ENCODE results near the gene CFAP20DC. TPM values are rescaled to one million over a fixed set of nuclear protein-coding genes. Genes with fewer than 3 reads are reported as not detected.

Gene CFAP20DC
- total and polyA plus RNA-seq, 2 of the 4 experiments (the other 2 are of a cell fraction) = 1.2 to 1.6 TPM

DNA sequence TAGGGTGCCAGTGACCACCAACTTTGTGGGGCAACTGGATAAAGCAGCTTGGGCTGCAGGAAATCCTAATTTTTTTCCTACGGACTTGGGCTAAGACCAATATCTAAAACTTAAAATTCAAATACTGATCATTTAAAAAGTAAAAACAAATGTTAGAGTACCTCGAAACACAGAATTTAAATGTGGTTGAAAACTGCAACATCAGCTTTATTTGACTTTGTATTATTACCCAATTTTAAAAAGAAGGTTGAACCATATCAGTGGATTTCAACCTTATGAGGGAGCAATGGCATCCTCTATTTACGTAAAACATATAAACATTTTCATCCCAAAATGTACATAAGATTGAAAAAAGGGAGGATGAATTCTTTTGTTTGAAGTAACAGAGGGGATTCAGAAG, 26.2 kb downstream of the CFAP20DC start:
- Histone ChIP-seq H3K18ac (ENCODE audit: low read depth, low read length) (no peak overlapping the region), H3K14ac (replicated peaks; ENCODE audit: low read depth, low read length) (no peak overlapping the region), H3K56ac (ENCODE audit: extremely low read depth, insufficient read depth, low read length) (no peak overlapping the region), H3K4me1 (ENCODE audit: control insufficient read depth, insufficient read depth, low read length) (no peaks in the 10 kb centered on the region), H2BK15ac (ENCODE audit: low read depth, low read length) (no peak overlapping the region), H3K4me3 (ENCODE audit: insufficient read depth, low read depth, low read length) (no peak overlapping the region), H3K23ac (ENCODE audit: low read depth, low read length) (no peak overlapping the region), H3K79me1 (ENCODE audit: low read depth in 1 of 2, low read length in 2 of 2) (no peaks in the 10 kb centered on the region), H3K9me1 (ENCODE audit: insufficient read depth, low read length) (no peaks in the 10 kb centered on the region), H2BK5ac (ENCODE audit: low read depth, low read length, poor library complexity, severe bottlenecking) (no peak overlapping the region), H3K27ac (ENCODE audit: insufficient read depth, low read length) (no peak overlapping the region), H2AFZ (replicated peaks; ENCODE audit: low read length, poor library complexity) (no peak overlapping the region), H4K8ac (ENCODE audit: low read depth in 2 of 2, low read length in 2 of 2) (no peak overlapping the region), H3K9ac (ENCODE audit: low read depth, low read length) (no peak overlapping the region), H3K4ac (ENCODE audit: low read depth, low read length) (no peak overlapping the region), H3K9me3 (ENCODE audit: control insufficient read depth, insufficient read depth, low read length) (no peaks in the 10 kb centered on the region), H2BK120ac (ENCODE audit: low read depth, low read length) (no peak overlapping the region), H2BK20ac (ENCODE audit: low read depth, low read length) (no peak overlapping the region), H3K27me3 (ENCODE audit: control insufficient read depth, insufficient read depth, low read length) (no peaks in the 10 kb centered on the region), H4K91ac (ENCODE audit: insufficient read depth, low read depth, low read length) (no peak overlapping the region), H3K4me2 (ENCODE audit: low read depth, low read length) (no peak overlapping the region), H2AK5ac (ENCODE audit: low read depth, low read length) (no peak overlapping the region), H4K5ac (ENCODE audit: low read depth, low read length) (no peak overlapping the region), H2AK9ac (replicated peaks; ENCODE audit: low read depth, low read length, poor library complexity) (no peak overlapping the region), H3K36me3 (ENCODE audit: control insufficient read depth, insufficient read depth, low read length) (no peaks in the 10 kb centered on the region), H4K20me1 (ENCODE audit: insufficient read depth, low read length) (no peaks in the 10 kb centered on the region)
- in situ Hi-C loops (cut with MboI; ENCODE audit: low sequenced_read_pairs) = no loop called here
- ChIA-PET CTCF (no interaction called here), POLR2A (ENCODE audit: unreplicated experiment) (no interaction called here)
- ATAC-seq (ENCODE audit: low read depth) (no peak), DNase-seq (no peak)
- intact Hi-C loops (cut with micrococcal nuclease) = no loop called here
- WGBS, 2 experiments (ENCODE audit: extremely low coverage in 2 of 2, insufficient read length in 1 of 2) = no CpG with 5 or more reads among the region's 3 CpGs
- dilution Hi-C loops (cut with HindIII; ENCODE audit: low sequenced_read_pairs, unreplicated experiment) = no loop called here
- BruUV-seq (replicated peaks) = no TSS peak
- no peak for TF ChIP-seq POLR2A (IDR thresholded peaks at IDR 0.05; ENCODE audit: low read depth, low read length)
- peak; percentile 96 for TF ChIP-seq MAFK (IDR thresholded peaks at IDR 0.05; ENCODE audit: low read depth, low read length)
